Measurements from ENCODE around the gene BARD1.

Gene BARD1

DNA sequence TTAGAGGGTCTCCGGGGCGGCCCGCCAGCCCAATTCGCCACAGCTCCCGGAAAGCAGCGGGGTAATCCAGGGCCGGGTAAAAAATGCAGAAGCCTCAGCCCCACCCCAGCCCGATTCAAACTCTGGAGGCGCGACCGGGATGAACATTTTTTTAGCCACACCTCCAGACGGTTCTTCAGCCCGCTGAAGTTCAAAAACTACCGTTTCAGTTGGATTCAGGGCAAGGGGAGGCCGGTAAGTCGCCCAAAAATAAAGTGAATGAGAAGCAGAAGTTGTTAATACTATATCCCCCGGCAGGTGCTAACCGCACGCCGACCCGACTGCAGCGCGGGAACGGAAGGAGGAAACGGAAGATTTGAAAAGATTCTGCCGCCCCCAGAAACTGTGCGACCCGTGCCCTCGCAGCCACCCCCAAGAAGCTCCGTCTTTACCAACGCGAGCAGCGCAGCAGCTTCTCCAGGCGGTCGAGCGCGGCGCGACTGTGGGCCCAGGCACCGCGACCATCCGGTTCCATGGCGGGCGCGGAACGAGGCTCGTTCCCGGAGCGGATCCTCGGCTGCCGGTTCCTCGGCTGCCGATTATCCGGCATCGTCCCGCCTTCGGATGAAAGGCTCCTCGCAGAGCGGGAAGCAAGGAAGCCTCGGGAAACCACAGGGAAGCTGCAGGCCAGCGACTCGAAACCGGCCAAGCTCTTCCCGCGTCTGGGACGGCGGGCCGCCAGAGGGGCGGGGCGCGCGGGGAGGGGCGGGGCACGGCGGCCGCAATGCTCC is at the start of gene BARD1:
TSS of gene BARD1 (minus strand) at position 703 of the 770 bp plus-strand sequence. CDS start at position 589, 114 bp downstream.
- H3K36me3 ChIP-seq (ENCODE audit: insufficient read depth, low read length), result no peaks in the 10 kb centered on the region
- peak within 1 kb of the TSS; percentile 66 for H3K9ac ChIP-seq (ENCODE audit: low read length)
- H3K27me3 ChIP-seq (ENCODE audit: control insufficient read depth in 1 of 2, insufficient read depth in 2 of 2, low read length in 2 of 2), result no peaks in the 10 kb centered on the region
- peaks cover 8% of the 10 kb centered on the region for H3K4me1 ChIP-seq (ENCODE audit: insufficient read depth, low read length)
- H3K27ac ChIP-seq (ENCODE audit: low read depth, low read length), result peak within 1 kb of the TSS; percentile 90
- H3K9me3 ChIP-seq (ENCODE audit: low read length), result no peaks in the 10 kb centered on the region
- H3K4me3 ChIP-seq (ENCODE audit: low read depth in 1 of 2, low read length in 2 of 2), result peak within 1 kb of the TSS; percentile 85 to 93

DNA sequence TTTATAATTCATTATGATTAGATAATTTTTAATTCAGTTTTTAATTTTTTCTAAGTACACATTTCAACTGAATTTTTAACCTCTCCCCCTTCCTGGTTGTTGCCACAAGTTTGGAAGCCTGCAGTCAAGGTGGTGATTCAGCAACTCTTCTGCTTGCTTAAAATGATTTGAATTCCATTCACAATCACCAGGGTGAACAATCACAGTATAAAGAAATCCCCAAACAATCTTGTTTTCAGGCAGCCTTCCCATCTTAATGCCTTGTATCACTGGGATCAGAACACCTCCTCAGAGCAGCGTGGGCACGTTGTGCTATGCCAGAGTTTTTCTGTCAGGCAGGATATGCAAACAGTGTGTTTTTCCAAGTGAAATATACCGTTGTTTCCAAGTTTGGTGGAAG is 46.7 kb upstream of the BARD1 start:
- Histone ChIP-seq H3K9ac (ENCODE audit: low read length) (no peak overlapping the region), H3K27ac (ENCODE audit: low read depth, low read length) (no peak overlapping the region), H3K9me3 (ENCODE audit: low read length) (no peaks in the 10 kb centered on the region), H3K27me3 (ENCODE audit: control insufficient read depth in 1 of 2, insufficient read depth in 2 of 2, low read length in 2 of 2) (no peaks in the 10 kb centered on the region), H3K4me3 (ENCODE audit: low read depth in 1 of 2, low read length in 2 of 2) (no peak overlapping the region), H3K36me3 (ENCODE audit: insufficient read depth, low read length) (no peaks in the 10 kb centered on the region), H3K4me1 (ENCODE audit: insufficient read depth, low read length) (no peaks in the 10 kb centered on the region)

DNA sequence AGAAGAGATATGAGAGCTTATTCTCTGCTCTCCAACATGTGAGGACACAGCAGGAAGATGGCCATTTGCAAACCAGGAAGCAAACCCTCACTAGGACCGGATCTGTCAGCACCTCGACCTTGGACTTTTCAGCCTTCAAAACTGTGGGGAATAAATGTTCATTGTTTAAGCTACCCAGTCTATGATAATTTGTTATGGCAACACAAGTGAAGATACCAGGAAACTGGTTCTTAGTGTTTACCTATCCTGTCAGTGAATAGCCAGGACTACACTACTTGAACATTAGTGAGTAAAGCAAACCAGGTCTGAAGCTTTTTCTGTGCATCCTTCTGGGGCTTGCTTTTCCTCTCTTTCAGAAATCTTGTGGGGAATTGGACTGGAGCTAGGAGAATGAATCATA is 44.4 kb upstream of the BARD1 start:
- Histone ChIP-seq H3K4me3 (ENCODE audit: low read depth in 1 of 2, low read length in 2 of 2) (no peak overlapping the region), H3K4me1 (ENCODE audit: insufficient read depth, low read length) (no peaks in the 10 kb centered on the region), H3K36me3 (ENCODE audit: insufficient read depth, low read length) (no peaks in the 10 kb centered on the region), H3K27me3 (ENCODE audit: control insufficient read depth in 1 of 2, insufficient read depth in 2 of 2, low read length in 2 of 2) (no peaks in the 10 kb centered on the region), H3K9ac (ENCODE audit: low read length) (no peak overlapping the region), H3K9me3 (ENCODE audit: low read length) (no peaks in the 10 kb centered on the region), H3K27ac (ENCODE audit: low read depth, low read length) (no peak overlapping the region)

DNA sequence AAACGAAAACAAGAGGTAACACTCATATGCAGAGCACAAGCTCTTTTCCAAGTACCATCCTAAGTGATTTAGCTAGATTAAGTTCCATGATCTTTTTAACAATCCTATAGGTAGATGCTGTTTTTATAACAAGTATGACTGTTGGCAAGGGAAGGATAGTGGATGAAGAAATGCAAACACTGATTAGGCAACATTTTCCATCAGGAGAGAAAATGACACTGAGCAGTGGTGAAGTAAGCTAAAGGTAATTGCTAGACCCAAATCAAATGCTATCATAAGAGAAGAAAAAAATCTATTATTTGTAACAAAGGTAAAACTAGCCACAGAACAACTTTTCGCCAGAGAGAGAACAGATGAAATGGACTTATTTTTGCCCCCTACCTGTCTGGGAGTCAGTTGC is 34.3 kb upstream of the BARD1 start:
- H3K36me3 ChIP-seq (ENCODE audit: insufficient read depth, low read length), result no peaks in the 10 kb centered on the region
- H3K27ac ChIP-seq (ENCODE audit: low read depth, low read length), result no peak overlapping the region
- H3K9ac ChIP-seq (ENCODE audit: low read length), result no peak overlapping the region
- H3K4me3 ChIP-seq (ENCODE audit: low read depth in 1 of 2, low read length in 2 of 2), result no peak overlapping the region
- no peaks in the 10 kb centered on the region for H3K4me1 ChIP-seq (ENCODE audit: insufficient read depth, low read length)
- H3K27me3 ChIP-seq (ENCODE audit: control insufficient read depth in 1 of 2, insufficient read depth in 2 of 2, low read length in 2 of 2), result no peaks in the 10 kb centered on the region
- no peaks in the 10 kb centered on the region for H3K9me3 ChIP-seq (ENCODE audit: low read length)

DNA sequence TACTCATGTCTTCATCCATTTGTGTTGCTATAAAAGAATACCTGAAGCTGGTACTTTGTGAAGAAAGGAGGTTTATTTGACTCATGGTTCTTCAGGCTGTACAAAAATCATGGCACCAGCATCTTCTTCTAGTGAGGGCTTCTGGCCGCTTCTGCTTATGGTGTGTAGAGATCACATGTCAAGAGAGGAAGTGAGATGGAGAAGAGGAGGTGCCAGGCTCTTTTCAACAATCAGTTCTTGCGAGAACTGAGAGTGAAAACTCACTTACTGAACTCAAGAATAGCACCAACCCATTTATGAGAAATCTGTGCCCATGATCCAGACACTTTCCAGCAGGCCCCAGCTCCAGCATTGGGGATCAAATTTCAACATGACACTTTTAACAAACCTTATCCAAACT is 30.0 kb upstream of the BARD1 start:
- Histone ChIP-seq H3K4me3 (ENCODE audit: low read depth in 1 of 2, low read length in 2 of 2) (no peak overlapping the region), H3K9me3 (ENCODE audit: low read length) (no peaks in the 10 kb centered on the region), H3K36me3 (ENCODE audit: insufficient read depth, low read length) (no peaks in the 10 kb centered on the region), H3K27me3 (ENCODE audit: control insufficient read depth in 1 of 2, insufficient read depth in 2 of 2, low read length in 2 of 2) (no peaks in the 10 kb centered on the region), H3K4me1 (ENCODE audit: insufficient read depth, low read length) (no peaks in the 10 kb centered on the region), H3K27ac (ENCODE audit: low read depth, low read length) (no peak overlapping the region), H3K9ac (ENCODE audit: low read length) (no peak overlapping the region)

DNA sequence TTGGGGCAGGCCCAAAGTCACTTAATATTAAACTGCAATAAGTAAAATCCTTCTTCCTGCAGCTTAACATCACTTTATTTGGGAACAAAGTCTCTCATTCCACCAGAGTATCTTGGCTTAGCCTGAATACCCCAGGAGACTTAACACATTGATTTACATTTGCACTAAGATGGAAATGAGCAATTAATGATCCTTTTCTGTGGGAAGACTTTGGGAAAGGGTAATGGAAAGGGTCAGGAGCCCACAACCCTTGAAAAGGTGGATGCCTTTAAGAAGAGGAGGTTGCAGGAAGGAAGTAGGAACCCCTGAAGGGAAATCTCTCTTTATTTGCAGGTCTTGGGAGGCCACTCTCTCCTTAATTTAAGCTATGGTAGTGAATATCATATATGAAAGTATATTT is 28.0 kb upstream of the BARD1 start:
- Histone ChIP-seq H3K9ac (ENCODE audit: low read length) (no peak overlapping the region), H3K4me1 (ENCODE audit: insufficient read depth, low read length) (no peaks in the 10 kb centered on the region), H3K9me3 (ENCODE audit: low read length) (no peaks in the 10 kb centered on the region), H3K4me3 (ENCODE audit: low read depth in 1 of 2, low read length in 2 of 2) (no peak overlapping the region), H3K27me3 (ENCODE audit: control insufficient read depth in 1 of 2, insufficient read depth in 2 of 2, low read length in 2 of 2) (no peaks in the 10 kb centered on the region), H3K36me3 (ENCODE audit: insufficient read depth, low read length) (no peaks in the 10 kb centered on the region), H3K27ac (ENCODE audit: low read depth, low read length) (no peak overlapping the region)

DNA sequence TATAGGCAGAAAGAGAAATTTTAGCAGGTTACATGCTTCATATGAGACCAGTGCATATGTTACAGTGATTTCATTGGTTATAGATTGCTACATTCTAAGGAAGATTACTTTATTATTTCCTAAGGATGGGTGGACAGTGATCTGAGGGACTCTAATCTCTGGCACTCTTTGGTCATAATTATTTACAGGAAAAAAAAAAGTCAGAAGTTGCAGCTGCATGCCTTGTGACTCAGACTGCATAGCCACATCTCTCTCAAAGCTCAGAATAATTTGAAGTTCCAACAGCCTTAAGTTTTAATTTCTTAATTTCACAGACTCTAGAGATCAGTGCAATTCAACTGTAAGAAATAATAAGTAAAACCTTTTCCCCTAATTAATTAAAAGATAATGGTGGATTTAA is 27.1 kb upstream of the BARD1 start:
- no peaks in the 10 kb centered on the region for H3K4me1 ChIP-seq (ENCODE audit: insufficient read depth, low read length)
- no peak overlapping the region for H3K27ac ChIP-seq (ENCODE audit: low read depth, low read length)
- H3K27me3 ChIP-seq (ENCODE audit: control insufficient read depth in 1 of 2, insufficient read depth in 2 of 2, low read length in 2 of 2), result no peaks in the 10 kb centered on the region
- H3K9ac ChIP-seq (ENCODE audit: low read length), result no peak overlapping the region
- no peak overlapping the region for H3K4me3 ChIP-seq (ENCODE audit: low read depth in 1 of 2, low read length in 2 of 2)
- no peaks in the 10 kb centered on the region for H3K36me3 ChIP-seq (ENCODE audit: insufficient read depth, low read length)
- H3K9me3 ChIP-seq (ENCODE audit: low read length), result no peaks in the 10 kb centered on the region

DNA sequence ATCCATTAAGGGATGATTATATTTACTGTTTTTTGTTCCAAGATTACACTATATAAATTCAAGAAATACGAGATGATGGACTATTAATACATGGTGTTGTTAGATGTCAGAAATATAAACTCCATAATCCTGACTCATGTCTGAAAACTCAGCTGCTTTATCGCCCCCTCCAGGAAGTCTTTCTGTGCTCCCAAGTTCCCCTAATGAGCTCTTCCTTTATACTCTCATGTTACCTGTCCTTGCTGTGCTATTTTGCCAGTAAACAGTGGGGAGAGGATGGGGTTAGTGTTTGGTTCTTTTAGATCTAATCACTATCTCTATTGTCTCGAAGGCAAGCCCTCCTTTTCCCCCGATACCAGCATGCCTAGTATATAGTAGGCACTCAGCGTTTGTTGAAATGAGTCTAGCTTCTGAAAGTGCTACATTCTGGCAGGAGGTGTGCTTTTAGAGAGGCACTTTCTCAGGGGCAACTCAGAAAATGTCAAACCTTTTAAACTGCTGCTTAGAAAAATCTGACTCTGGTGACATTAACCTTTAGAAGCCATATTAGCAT is 21.4 kb upstream of the BARD1 start:
- H3K36me3 ChIP-seq (ENCODE audit: insufficient read depth, low read length), result no peaks in the 10 kb centered on the region
- H3K27me3 ChIP-seq (ENCODE audit: control insufficient read depth in 1 of 2, insufficient read depth in 2 of 2, low read length in 2 of 2), result no peaks in the 10 kb centered on the region
- H3K9me3 ChIP-seq (ENCODE audit: low read length), result no peaks in the 10 kb centered on the region
- no peak overlapping the region for H3K27ac ChIP-seq (ENCODE audit: low read depth, low read length)
- no peak overlapping the region for H3K9ac ChIP-seq (ENCODE audit: low read length)
- no peaks in the 10 kb centered on the region for H3K4me1 ChIP-seq (ENCODE audit: insufficient read depth, low read length)
- H3K4me3 ChIP-seq (ENCODE audit: low read depth in 1 of 2, low read length in 2 of 2), result no peak overlapping the region

DNA sequence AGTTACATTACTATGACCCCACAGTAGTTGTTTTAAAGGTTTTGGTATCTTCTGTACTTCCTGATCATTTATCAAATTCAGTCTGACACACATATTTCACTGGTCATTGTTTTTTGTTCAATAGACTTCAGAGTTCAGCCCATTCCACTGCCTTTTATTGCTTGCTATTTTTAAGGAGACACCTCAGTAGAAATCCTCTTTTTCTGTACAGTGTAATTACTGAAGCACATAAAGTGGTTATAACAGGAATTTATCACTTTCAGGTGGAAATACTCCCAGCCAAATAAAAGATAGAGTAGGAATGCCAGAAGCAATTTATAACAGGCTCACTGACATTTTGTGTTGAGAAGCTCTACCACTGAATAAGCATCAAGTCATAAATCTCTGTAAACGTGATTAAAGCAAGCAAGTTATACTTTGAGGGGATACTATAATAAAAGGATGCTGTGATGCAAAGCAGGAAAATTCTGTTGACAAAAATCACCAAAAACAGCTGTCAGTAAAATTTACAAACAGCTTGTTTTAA is 6.6 kb upstream of the BARD1 start:
- Histone ChIP-seq H3K27me3 (ENCODE audit: control insufficient read depth in 1 of 2, insufficient read depth in 2 of 2, low read length in 2 of 2) (no peaks in the 10 kb centered on the region), H3K4me3 (ENCODE audit: low read depth in 1 of 2, low read length in 2 of 2) (no peak overlapping the region), H3K27ac (ENCODE audit: low read depth, low read length) (no peak overlapping the region), H3K36me3 (ENCODE audit: insufficient read depth, low read length) (no peaks in the 10 kb centered on the region), H3K9me3 (ENCODE audit: low read length) (no peaks in the 10 kb centered on the region), H3K4me1 (ENCODE audit: insufficient read depth, low read length) (no peaks in the 10 kb centered on the region), H3K9ac (ENCODE audit: low read length) (no peak overlapping the region)

DNA sequence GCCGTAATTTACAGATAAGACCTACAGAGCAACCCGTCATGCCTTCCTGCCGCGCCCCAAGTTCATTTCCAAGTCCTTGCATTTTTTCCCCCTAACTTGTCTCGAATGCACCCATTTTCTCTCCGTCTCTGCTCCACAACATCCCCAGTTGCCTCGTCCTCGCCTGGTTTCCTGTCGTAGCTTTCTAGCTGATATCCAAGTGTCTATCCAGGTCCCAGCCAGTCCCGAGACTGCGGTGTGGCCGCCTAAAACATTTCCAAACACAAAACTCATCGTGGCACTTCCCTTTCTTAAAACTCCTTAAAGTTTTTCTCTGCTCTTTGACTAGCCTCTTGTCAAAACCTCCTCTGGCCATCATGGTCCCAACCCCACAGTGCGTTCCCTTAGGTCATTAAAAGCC is 1.2 kb upstream of the BARD1 start:
- no peak overlapping the region for H3K27ac ChIP-seq (ENCODE audit: low read depth, low read length)

DNA sequence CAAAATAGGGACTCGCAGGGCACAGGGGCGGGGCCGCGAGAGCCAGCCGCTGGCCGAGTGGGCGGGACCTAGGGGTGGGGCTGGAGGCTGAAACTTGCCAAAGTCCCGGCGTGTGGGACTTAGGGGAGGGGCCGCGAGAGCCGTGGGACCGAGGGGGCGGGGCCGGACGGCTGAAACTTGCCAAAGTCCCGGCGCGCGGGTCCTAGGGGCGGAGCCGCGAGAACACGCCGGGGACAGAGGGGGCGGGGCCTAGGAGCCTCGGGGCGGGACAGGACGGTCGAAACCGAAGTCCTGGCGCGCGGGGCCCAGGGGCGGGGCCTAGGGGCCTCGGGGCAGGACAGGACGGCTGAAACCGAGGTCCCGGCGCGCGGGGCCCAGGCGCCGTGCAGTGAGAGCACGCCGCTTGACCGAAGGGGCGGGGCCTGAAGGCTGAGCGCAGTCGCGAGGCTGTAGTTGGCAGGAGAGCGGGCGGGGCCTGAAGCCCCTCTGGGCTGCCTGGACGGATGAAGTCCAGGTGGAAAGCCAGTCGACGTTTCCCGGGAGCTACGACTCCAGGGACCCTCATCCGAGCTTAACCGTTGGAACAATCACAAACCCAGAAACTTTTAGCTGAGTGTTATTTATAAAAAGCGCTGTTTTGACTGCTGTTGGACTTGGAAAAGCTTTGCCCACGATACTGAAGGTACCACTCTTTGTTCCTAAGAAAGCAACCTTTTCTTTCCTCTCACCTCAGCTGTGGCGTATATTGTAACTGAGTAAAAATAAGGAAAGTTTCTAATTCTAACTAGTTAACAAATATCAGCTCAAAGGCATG is 475 bp upstream of the BARD1 start:
- Histone ChIP-seq H3K27me3 (ENCODE audit: control insufficient read depth in 1 of 2, insufficient read depth in 2 of 2, low read length in 2 of 2) (no peaks in the 10 kb centered on the region), H3K4me1 (ENCODE audit: insufficient read depth, low read length) (peaks cover 8% of the 10 kb centered on the region), H3K9me3 (ENCODE audit: low read length) (no peaks in the 10 kb centered on the region), H3K4me3 (ENCODE audit: low read depth in 1 of 2, low read length in 2 of 2) (peak overlapping the region; percentile 85 to 93), H3K27ac (ENCODE audit: low read depth, low read length) (peak overlapping the region; percentile 45), H3K36me3 (ENCODE audit: insufficient read depth, low read length) (no peaks in the 10 kb centered on the region), H3K9ac (ENCODE audit: low read length) (peak overlapping the region; percentile 66)

More for the DNA sequence above, 1.2 kb upstream of the BARD1 start:
- H3K27me3 ChIP-seq (ENCODE audit: control insufficient read depth in 1 of 2, insufficient read depth in 2 of 2, low read length in 2 of 2), result no peaks in the 10 kb centered on the region
- H3K4me3 ChIP-seq (ENCODE audit: low read depth in 1 of 2, low read length in 2 of 2), result peak overlapping the region in 1 of 2 donors; percentile 71
- H3K36me3 ChIP-seq (ENCODE audit: insufficient read depth, low read length), result no peaks in the 10 kb centered on the region
- H3K9me3 ChIP-seq (ENCODE audit: low read length), result no peaks in the 10 kb centered on the region
- no peak overlapping the region for H3K9ac ChIP-seq (ENCODE audit: low read length)
- peaks cover 8% of the 10 kb centered on the region for H3K4me1 ChIP-seq (ENCODE audit: insufficient read depth, low read length)
